KBM-7 (cell line): ENCODE data around the gene KCNJ18.
"Not testable (repeated sequence)": the region's sequence is repeated elsewhere in the genome, so short reads cannot be mapped to it uniquely, and the experiment has no call there.

Experiments
- DNase-seq: peaks from one replicate; pipeline ENCODE4 v3.0.0-alpha.2; 2015
- in situ Hi-C: fragments of 300-500 bp; cut with MboI; formaldehyde crosslinking; loops from 2 replicates; pipeline ENCODE4 v1.14.3; 2020; ENCODE audit warnings: low sequenced_read_pairs, low pct_unique_long_range_greater_than_20kb, mixed read lengths

The KCNJ18 gene

DNA sequence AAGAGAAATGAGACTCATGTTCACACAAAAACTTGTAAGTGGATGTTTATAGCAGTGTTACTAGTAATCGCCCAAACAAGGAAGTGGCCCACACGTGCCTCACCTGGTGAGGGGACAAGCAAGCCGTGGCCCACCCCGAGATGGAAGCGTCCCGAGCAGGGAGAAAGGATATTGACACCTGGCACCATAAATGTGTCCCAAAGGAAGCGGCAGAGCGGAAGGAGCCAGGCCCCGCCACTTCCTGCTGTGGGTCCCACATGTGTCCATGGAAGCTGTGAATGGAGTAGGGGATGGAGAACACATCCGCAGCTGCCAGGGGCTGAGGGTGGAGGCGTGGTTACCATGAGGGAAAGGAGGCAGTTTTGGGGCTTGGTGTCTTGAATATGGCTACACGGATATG is 18.9 kb downstream of the KCNJ18 start:
- in situ Hi-C loops = no loop called here
- no peak for DNase-seq

DNA sequence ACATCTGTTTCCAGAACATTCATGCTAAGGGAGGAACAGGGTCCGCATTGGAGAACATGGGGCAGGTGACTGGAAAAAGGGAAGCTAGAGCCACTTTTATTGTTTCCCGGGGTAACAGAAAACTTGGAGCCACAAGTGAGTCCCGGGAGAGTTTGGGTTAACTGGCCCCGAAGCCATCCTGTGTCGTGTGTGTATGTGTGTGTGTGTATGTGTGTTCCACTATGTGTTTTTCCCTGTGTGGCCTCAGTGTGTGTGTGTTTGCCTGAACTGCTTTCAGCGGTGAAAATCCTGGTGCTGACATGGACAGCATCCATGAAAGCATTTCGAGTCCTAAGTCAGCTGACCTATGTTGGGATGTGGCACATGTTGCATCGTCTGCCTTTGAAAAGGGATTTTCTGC is 20.7 kb downstream of the KCNJ18 start:
- in situ Hi-C loops, DNase-seq: not testable (repeated sequence)

DNA sequence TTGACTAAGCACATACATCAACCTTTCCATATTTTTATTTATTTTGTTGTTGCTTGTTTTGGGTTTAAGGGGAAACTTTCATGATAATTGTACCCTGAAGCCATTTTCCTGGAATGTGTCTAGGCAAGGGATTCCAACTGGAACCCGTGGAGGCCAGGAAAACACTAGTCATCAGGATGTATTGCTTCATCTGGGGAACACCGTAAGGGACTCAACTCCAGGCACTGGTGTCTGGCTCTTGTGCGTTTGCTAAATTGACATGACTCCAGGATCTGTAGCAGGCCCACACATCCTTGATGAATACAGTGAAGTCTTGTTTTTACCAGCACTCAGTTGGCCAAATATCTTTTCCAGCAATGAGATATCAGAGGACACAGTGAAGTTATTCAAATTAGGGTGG is 21.3 kb downstream of the KCNJ18 start:
- DNase-seq, in situ Hi-C loops: not testable (repeated sequence)

DNA sequence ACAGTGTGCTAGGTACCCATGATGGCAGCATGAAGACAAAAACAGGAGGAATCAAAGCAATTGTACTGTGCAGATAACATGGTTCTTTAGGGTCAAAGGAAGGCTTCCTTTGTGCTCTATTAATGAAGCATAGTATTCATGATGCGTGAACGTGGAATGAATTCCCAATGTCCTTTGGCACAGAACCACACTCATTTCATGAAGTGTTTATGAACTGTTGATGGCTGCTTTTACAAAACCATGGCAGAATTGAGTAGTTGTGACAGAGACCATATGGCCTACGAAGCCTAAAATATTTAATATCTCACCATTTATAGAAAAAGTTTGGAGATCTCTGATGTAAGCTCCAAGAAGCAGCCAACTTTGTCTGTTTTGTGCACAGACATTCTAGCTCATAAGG is 22.4 kb downstream of the KCNJ18 start:
- DNase-seq, in situ Hi-C loops: not testable (repeated sequence)

DNA sequence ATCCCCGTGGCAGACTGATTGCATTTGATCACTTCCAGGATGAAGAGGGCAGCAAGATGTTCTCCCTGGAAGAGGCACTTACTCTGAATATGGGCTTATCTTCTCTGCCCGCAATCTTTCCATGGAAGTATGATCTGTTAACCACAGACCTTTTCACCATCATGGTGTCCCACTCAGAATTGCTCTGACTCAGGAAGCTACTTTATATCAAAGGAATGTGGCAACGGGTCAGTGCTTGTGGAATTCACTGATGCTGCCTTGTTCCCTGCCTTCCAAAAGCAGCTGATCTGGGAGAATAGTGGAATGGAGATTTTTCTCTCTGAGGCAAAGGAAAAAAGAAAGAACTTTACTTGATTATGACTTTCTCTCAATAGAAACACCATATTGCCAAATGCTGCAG is 23.6 kb downstream of the KCNJ18 start:
- DNase-seq, in situ Hi-C loops: not testable (repeated sequence)

DNA sequence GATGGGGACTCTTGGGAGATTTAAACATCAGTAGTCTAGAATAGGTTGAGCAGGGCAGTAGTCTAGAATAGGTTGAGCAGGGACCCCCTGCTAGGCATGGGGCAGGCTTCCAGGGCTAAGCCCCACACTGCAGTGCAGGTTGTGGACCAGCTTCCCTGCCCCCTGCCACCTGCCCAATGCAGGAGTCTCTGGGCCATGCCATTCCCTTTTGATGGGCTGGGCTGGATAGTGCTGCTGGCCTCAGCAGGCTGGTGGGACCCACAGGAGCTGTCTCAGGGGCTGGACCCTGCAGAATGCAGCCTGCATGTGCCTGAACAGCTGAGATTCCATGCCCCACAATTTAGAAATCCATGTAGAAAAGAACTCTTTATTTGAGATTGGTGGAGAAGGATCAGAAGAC is 26.6 kb downstream of the KCNJ18 start:
- in situ Hi-C loops = not testable (repeated sequence)

DNA sequence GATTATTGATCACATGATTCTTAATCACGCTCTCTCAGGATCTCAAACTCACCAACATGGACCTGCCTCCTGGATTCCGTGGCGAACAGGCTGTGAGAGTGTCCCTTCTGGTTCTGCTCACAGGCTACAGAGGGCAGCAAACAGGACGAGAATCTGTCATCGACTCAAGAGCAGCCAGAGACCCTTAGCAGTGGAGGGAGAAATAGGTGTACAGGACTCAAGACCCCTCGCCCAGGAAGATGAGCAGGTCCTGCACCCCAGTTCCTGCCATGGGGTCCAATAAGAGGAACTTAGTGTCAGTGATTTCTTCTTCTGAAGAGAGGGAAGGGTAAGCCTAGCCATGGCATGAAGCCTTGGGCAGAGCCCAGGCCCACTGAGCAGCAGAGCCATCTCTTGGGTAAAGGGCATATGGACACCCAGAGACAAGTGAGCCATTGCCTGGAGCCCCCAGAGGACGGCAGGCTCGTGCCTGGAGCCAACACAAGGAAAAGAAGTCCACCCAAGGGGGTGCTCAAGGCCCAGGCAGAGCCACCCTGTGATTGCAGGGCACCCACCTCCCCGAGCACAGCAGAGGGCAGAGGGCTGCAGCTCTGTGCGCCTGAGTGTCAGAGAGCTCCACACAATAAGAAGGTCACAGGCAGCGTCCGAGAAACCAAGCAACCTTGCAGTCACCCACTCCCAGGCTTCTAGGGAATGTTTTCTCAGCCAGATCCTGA is 27.3 kb downstream of the KCNJ18 start:
- in situ Hi-C loops, DNase-seq: not testable (repeated sequence)

More for the DNA sequence above, 26.6 kb downstream of the KCNJ18 start:
- not testable (repeated sequence) for DNase-seq

DNA sequence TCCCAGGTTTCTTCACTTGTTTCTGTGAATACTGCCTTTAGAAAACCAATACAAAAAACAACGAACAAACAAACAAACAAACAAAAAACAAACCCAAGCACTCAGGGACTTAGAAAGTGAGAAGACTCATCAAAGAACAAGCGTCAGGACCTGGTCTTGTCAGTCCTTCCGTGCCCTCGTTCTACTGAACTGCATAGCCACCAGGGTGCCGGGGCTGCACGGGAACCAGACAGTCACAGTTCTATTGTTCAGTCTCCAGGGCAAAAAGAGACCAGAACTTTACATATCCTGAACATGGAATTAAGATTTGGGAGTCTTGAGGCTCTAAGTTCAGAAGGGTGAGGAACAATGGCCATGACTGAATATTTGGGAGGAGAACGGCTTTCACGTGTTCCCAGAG is 28.2 kb downstream of the KCNJ18 start:
- DNase-seq, in situ Hi-C loops: not testable (repeated sequence)

DNA sequence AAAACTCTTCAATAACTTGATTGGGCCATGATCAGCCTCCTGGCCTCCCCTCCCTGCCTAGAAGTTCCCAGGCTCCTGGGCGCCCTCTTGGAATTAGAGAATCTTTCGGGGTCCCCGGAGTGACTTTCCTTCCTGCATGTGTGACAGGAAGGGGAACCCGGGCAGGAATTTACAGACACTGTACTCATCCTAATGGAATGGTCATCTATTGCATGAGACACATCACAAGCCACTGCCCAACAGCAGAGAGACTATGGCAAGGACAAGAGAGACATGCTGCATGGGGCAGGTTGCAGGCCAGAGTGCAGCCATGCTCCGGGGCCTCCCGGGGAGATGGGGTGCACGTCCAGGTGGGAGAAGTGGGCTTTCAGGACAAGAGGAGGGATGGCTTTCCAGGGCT is 29.9 kb downstream of the KCNJ18 start:
- DNase-seq, in situ Hi-C loops: not testable (repeated sequence)

DNA sequence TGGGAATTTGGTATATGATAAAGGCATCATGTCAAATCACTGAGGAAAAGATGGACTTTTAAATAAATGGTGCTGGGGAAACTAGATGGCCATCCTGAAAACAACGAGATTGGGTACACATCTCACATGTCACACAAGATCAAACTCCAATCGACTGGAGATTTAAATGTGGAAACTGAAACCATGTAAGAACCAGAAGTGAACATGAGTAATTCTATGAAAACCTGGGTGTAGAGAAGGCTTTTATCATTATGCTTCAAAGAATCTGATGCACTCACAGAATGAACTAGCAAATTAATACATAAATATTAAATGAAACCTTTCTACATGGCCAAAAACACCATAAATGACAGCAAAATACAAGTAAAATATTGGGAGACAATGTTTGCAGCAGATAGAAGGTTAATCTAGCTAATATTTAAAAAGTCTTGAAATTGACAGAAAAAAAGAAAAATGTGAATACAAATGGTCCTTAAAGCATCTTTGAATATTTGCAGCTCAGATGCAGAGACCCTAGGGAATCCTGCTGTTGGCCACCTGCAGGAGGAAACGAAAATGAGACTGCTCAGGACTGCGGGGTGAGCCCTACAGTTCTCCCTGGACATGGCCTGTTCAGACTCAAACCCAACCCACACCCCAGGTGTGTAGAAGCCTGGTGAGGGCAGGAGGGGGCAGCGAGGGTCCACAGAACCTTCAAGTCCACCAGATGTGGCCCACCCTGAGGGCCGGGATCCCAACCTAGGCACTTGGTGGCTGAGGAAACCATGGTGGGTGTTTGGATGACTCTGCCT is 32.1 kb downstream of the KCNJ18 start:
- DNase-seq, in situ Hi-C loops: not testable (repeated sequence)

DNA sequence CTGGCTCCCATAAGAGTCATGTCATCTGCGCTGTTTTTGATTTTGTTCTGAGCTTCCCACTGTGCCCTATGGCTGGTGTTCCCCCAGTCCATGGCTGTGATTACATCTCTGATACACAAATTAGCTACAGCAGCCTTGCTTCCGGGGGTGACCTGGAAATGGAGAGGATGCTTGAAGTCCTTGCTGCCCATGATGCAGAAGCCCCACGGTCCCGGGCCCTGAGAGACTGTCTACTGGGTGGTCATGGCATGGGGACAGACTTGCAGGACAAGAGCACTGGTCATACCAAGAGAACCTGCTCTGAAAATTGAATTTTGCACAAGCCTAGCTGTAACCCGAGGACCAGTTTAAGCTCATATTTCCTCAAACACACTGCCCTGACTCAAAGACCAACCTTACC is 38.8 kb downstream of the KCNJ18 start:
- in situ Hi-C loops, DNase-seq: not testable (repeated sequence)

DNA sequence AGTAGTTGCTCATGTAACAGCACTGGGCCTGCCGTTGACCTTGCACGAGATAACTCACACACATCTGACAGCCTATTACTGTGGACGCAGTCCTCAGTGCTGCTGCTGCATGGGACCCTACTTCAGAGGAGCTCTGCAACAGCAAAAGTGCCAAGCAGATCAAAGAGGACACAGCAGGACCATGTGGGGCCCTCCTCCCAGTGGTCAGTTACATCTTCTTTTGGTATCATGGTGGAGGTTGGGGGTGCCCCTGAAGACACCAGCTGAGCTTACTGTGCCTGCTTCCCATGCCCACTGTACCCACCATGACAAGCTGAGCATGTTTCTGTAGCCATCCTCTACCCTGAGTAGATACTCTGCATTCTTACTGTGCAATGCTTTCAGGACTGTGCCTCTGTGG is 41.6 kb downstream of the KCNJ18 start:
- in situ Hi-C loops, DNase-seq: not testable (repeated sequence)

DNA sequence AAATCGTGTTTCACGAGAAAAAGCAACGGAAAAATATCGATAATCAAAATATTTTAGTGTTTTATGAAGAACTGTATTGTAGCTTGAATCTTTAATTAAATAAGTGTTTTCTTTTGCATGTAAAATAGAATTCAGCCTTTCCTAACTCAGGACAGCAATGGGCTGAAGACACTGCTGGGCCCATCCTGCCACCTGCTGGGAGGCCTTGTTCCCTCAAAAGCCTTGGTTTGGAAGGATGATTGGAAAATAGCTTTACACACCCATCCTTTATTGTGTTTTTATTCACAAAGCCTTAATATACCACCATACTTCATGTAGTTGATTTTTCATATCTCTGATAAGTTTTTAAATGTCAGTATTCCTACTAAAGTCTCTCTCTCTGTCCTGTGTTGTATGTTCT is 43.5 kb downstream of the KCNJ18 start:
- DNase-seq, in situ Hi-C loops: not testable (repeated sequence)

DNA sequence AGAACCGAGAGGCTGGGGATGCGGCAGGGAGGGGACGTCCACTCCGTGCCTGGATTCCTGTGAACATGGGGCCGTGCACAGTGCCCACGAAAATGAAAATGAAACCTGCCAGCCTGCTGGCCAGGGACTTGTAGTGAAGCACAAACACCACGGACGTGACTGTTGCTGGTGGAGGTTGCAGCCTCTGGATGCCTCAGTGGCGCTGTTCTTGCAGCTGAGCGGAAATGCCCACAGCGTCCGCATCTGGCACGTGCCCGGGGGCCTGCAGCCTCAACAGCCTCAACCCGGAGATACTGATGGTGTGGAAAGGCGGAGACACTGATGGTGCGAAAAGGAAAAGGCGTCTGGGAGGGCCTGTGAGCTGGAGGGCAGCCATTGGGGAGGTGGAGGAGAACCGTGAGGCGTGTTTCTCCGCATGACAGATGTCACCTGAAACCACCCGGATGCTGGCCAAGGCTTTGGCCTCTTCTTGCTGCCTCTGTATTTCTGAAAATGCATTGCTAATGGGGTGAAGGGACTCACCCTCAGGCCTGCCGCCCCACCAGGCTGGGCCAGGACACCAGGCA is 44.8 kb downstream of the KCNJ18 start:
- in situ Hi-C loops, DNase-seq: not testable (repeated sequence)

DNA sequence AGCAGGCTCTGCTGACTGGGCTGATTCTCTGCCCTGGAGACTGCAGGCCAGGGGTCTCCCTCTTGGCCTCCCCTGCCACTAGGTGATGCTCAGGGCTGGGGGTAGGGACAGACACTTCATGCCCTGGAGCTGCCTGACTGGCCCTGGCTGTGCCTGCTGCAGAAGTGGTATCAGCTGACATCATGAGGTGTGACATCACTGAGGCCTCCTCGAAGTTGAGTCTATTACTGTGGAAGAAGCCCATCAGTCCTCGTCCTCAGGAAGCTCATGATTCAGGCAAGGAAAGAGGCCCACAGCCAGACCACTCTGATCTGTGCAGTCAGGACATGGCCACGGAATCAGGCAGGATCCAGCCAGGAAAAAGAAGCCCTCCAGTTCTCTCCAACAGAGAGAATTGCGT is 45.9 kb downstream of the KCNJ18 start:
- in situ Hi-C loops, DNase-seq: not testable (repeated sequence)

DNA sequence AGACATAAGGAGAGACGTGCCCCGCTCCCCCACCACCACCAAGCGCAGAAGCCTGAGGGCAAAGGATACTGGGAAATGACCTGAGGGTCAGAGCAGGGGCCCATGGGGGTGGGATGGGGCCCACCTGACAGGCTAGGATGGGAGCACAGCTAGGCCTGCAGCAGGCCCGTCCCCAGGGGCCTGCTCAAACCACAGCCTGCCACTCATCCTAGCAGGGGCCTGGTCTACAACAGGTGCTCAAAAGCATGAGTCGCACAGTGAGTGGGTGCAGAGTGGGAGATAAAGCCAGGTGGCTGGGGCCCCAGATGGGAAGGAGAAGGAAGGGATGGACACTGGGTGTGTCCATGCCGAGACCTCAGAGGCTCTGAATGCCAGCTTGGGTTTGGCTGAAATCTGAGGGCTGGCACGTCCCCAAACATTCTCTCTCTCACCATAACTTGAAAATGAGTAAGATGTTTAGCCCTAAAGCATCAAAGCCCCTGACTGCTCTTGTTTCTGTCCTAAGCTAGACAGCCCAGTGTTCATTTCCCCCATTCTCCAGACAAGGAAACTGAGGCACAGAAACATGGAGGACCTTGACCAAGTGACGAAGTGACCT is 46.7 kb downstream of the KCNJ18 start:
- in situ Hi-C loops, DNase-seq: not testable (repeated sequence)

DNA sequence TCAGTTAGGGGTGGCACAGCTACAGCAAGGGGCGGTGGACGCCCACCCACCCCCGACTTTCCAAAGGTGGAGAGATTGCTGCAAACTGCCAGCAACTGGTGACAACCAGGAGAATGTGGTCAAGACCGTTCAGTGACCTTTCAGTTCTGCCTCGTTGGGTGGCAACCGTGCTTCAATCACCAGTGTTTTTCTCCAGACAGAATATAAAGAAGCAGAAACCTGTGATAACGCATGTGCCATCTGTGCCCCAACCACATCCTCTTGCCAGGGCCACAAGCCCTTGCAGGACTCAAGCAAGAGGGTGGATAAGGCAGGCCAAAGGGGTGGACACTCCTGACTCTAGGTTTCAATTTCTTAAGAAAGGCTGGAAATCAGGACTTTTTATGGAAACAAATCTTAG is 47.2 kb downstream of the KCNJ18 start:
- in situ Hi-C loops, DNase-seq: not testable (repeated sequence)

DNA sequence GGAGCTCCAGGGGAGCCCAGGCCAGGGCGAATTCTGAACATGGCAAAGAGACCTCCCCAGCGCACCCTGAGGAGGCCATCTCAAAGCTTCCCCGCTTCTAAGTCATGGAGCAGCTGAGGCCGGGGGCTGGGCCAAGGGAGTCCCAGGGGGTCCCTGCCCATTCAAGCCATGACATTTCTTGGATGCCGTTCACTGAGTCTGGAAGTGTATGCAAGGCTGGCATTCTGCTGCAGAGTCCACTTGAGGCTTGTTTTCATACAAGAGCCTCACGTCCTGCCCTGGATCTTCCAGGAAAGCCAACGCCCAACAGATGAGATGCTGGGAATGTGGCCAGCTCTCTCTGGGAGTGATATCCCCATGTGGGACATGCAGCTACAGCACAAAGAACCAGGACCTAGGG is 48.5 kb downstream of the KCNJ18 start:
- in situ Hi-C loops, DNase-seq: not testable (repeated sequence)

DNA sequence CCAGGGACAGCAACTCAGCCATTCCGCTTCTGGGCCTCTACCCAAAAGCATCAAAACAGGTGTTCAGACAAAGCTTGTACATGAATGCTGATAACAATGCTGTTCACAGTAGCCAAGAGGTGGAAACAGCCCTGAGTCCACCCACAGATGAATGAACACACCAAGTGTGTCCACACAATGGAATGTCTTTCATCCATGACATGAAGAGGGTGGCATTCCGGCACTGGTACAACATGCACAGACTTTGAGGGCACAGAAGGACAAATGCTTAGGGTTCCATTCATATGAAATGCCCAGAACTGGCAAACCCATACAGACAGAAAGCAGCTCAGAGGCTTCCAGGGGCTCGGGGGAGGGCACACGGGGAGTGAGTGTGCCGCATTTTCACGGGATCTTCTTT is 49.2 kb downstream of the KCNJ18 start:
- in situ Hi-C loops, DNase-seq: not testable (repeated sequence)

DNA sequence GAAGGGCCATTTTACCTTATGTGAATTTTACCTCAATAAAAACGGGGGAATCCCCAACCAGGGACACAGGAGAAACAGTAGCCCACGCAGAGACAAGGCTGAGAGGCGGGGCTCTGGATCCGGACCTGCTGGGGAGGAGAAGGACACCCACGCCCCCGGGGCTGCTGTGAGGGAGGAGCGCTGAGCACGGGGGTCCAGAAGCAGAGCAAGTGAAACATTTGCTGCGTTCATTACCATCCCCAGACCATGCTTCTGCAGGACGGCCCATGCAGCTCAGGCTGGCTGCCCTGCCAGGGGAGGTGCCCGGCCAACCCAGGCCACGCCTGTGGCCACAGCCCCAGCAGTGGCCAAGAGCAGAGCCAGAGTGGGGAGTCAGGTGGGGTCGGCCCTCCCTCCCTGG is 50.0 kb downstream of the KCNJ18 start:
- in situ Hi-C loops = no loop called here
- no peak for DNase-seq
